GM23248 (cell line): ENCODE measurements around the gene MLLT10. TPM values are rescaled to one million over a fixed set of nuclear protein-coding genes. Genes with fewer than 3 reads are reported as not detected.
"Not testable (repeated sequence)": the region's sequence is repeated elsewhere in the genome, so short reads cannot be mapped to it uniquely, and the experiment has no call there.

Source experiments
- DNase-seq: peaks from one replicate; pipeline ENCODE4 v3.0.0-alpha.2; 2015
- H2AFZ ChIP-seq: fragments of 200-600 bp; sonication (generic); 2 replicates; pipeline ENCODE4 v1.6.1; 2016; ENCODE audit warnings: antibody characterized with exemption
- H3F3A ChIP-seq: fragments of 200-600 bp; sonication (generic); 2 replicates; pipeline ENCODE4 v1.6.1; 2016; ENCODE audit warnings: mild to moderate bottlenecking, antibody characterized with exemption, mixed run types; ENCODE audit not compliant: insufficient read depth
- H3K27ac ChIP-seq: fragments of 200-600 bp; sonication (generic); 2 replicates; pipeline ENCODE4 v1.5.1; 2016; ENCODE audit warnings: mild to moderate bottlenecking
- H3K27me3 ChIP-seq: fragments of 200-600 bp; sonication (generic); replicated peaks from 2 replicates; pipeline ENCODE4 v1.6.1; 2016; ENCODE audit warnings: mild to moderate bottlenecking; ENCODE audit not compliant: insufficient read depth
- H3K36me3 ChIP-seq: fragments of 200-600 bp; sonication (generic); 2 replicates; pipeline ENCODE4 v1.6.1; 2016; ENCODE audit warnings: low read depth, mild to moderate bottlenecking
- H3K4me1 ChIP-seq: fragments of 200-600 bp; sonication (generic); 2 replicates; pipeline ENCODE4 v1.6.1; 2016; ENCODE audit warnings: mild to moderate bottlenecking; ENCODE audit not compliant: insufficient read depth
- H3K4me2 ChIP-seq: fragments of 200-600 bp; sonication (generic); one replicate; pipeline ENCODE4 v1.6.1; 2016; ENCODE audit warnings: mild to moderate bottlenecking; ENCODE audit not compliant: unreplicated experiment
- H3K4me3 ChIP-seq: fragments of 200-600 bp; sonication (generic); 2 replicates; pipeline ENCODE4 v1.5.1; 2016; ENCODE audit warnings: mild to moderate bottlenecking
- H3K79me2 ChIP-seq: fragments of 200-600 bp; sonication (generic); 2 replicates; pipeline ENCODE4 v1.6.1; 2016; ENCODE audit warnings: mild to moderate bottlenecking; ENCODE audit not compliant: insufficient read depth
- H3K9ac ChIP-seq: fragments of 200-600 bp; sonication (generic); 2 replicates; pipeline ENCODE4 v1.6.1; 2016; ENCODE audit warnings: mild to moderate bottlenecking
- H3K9me2 ChIP-seq: fragments of 200-600 bp; sonication (generic); 2 replicates; pipeline ENCODE4 v1.6.1; 2016; ENCODE audit warnings: mixed run types, mild to moderate bottlenecking, moderate library complexity; ENCODE audit not compliant: insufficient read depth
- H3K9me3 ChIP-seq: fragments of 200-600 bp; sonication (generic); one replicate; pipeline ENCODE4 v1.6.1; 2017; ENCODE audit warnings: low read depth
- H4K20me1 ChIP-seq: fragments of 200-600 bp; sonication (generic); 2 replicates; pipeline ENCODE4 v1.6.0; 2016; ENCODE audit not compliant: insufficient read depth
- EZH2 ChIP-seq: fragments of 200-600 bp; sonication (generic); IDR thresholded peaks from 2 replicates; pipeline ENCODE4 v1.6.1; 2018; ENCODE audit warnings: antibody characterized with exemption, mild to moderate bottlenecking; ENCODE audit not compliant: insufficient read depth, poor library complexity, severe bottlenecking
- EZH2phosphoT487 ChIP-seq: fragments of 200-600 bp; sonication (generic); IDR thresholded peaks from 2 replicates; pipeline ENCODE4 v1.6.1; 2018; ENCODE audit warnings: antibody characterized with exemption, moderate library complexity, mild to moderate bottlenecking, low read depth; ENCODE audit not compliant: insufficient read depth
- WGBS, 2 experiments: methylation state at CpG; one replicate each; pipeline ENCODE4 v1.1.6; 2015 to 2017; ENCODE audit warnings: low lambda C conversion rate in 2 of 2, low coverage in 1 of 2; ENCODE audit errors: missing lambda C conversion rate in 2 of 2; 5-methylcytosine and 5-hydroxymethylcytosine counted together
- in situ Hi-C: fragments of 300-500 bp; cut with MboI; formaldehyde crosslinking; loops from 2 replicates; pipeline ENCODE4 v1.15.0; 2020
- polyA plus RNA-seq: library from polyadenylated mRNA; unstranded; fragments of >200 nt; fragmentation: Nextera tagmentation; extraction: Ambion mirVana; gene quantifications from 2 replicates; pipeline ENCODE4 v1.2.1, GENCODE V29; 2016
- total RNA-seq: library from RNA; depleted of rRNA; stranded (reverse); fragments of >200 nt; shearing (Covaris generic); gene quantifications from 2 replicates; pipeline ENCODE4 v1.2.3, GENCODE V29; 2014

Gene MLLT10
- total and polyA plus RNA-seq, 2 experiments from 2014 or later: 8.9 to 19.8 TPM

DNA sequence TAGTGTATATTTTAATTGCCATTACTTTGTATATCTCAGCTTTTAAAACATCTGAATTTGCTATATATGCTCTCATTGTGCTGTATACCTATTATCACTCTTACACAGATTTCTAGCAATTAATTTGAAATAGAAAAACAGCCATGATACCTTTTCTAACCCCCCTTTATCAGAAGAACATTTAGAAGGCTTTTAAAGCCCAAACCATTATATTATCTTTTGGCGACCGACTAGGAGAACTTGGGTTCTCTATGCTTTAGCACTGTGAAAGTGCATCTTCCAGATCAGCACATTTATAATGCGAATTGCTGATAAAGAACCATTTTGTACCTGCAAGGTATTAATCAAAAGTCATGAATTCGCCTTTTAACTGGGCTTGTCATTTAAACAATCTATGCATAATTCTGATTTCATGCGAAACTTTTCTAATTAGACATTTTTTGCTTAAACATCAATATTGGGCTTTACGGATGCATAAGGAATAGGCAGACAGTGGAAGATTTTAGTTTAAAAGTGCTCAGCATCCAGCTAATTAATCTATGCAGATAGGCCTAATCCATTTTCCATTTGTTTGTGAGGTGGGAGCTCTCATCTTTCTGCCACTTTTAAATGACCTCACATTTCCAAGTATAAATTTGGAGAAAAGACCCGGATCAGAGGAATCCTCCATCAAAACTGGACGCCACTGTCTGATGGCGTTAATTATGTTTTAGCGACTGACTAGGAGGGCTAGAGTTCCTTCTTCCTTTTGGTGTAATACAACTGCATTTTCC, 1.2 kb upstream of the MLLT10 start:
- peak overlapping the region; percentile 86 for H3K4me2 ChIP-seq
- DNase-seq: no peak
- H3K27me3 ChIP-seq: no peaks in the 10 kb centered on the region
- peaks cover 25% of the 10 kb centered on the region for H3F3A ChIP-seq
- no peaks in the 10 kb centered on the region; the same call in 1 of the 2 replicates for H3K36me3 ChIP-seq
- H3K79me2 ChIP-seq: peaks cover 27% of the 10 kb centered on the region
- H3K9ac ChIP-seq: peak overlapping the region; percentile 78
- H3K4me3 ChIP-seq: peak overlapping the region; percentile 75
- no peaks in the 10 kb centered on the region for H4K20me1 ChIP-seq
- H3K27ac ChIP-seq: peak overlapping the region; percentile 84
- H2AFZ ChIP-seq: peak overlapping the region; percentile 90
- WGBS, 2 experiments: 29 to 33% methylated on average over 10 of the region's 10 CpGs
- H3K9me2 ChIP-seq: no peaks in the 10 kb centered on the region
- H3K4me1 ChIP-seq: peaks cover 16% of the 10 kb centered on the region
- no peak for TF ChIP-seq EZH2phosphoT487
- no peak for TF ChIP-seq EZH2
- H3K9me3 ChIP-seq: no peaks in the 10 kb centered on the region
- in situ Hi-C loops: loop anchor here (25.0 kb wide), 1 partner anchor 404 kb away; no protein-coding TSS in a partner anchor

DNA sequence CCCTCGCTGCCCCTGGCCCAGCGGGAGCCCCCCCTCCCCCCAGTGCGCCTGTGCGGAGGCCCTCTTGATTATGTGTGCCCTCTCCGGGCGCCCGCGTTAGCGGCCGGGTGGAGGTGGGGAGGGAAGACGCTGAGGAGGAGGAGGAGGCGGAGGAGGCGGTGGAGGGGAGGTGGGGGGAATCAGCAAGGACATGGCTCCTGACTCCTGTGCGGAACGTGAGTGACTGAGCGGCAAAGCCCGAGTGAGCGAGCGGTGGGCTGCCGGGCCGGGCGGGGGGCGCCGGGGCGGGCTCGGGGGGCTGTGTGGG, 201 bp downstream of the MLLT10 start:
- H3K27me3 ChIP-seq: no peaks in the 10 kb centered on the region
- no peak overlapping the region for H2AFZ ChIP-seq
- 0 to 1% methylated on average over 3 to 24 of the region's 26 CpGs for WGBS, 2 experiments
- in situ Hi-C loops: loop anchor here (25.0 kb wide), 1 partner anchor 403 kb away; no protein-coding TSS in a partner anchor
- no peaks in the 10 kb centered on the region for H3K9me3 ChIP-seq
- TF ChIP-seq EZH2 (no peak), EZH2phosphoT487 (no peak)
- H3K9me2 ChIP-seq: no peaks in the 10 kb centered on the region
- H3K36me3 ChIP-seq: peaks cover 11% of the 10 kb centered on the region
- H3K9ac ChIP-seq: peak overlapping the region; percentile 78
- H3K4me3 ChIP-seq: peak overlapping the region; percentile 75
- peak overlapping the region; percentile 86 for H3K4me2 ChIP-seq
- DNase-seq: no peak
- peak overlapping the region; percentile 84 for H3K27ac ChIP-seq
- peaks cover 41% of the 10 kb centered on the region for H3K79me2 ChIP-seq
- peaks cover 10% of the 10 kb centered on the region for H3K4me1 ChIP-seq
- H4K20me1 ChIP-seq: no peaks in the 10 kb centered on the region
- peaks cover 19% of the 10 kb centered on the region for H3F3A ChIP-seq

- no peaks in the 10 kb centered on the region for H3K9me2 ChIP-seq
- peaks cover 47% of the 10 kb centered on the region for H3K79me2 ChIP-seq
- 1 to 2% methylated on average over 18 to 74 of the region's 96 CpGs for WGBS, 2 experiments
- H3F3A ChIP-seq: peaks cover 19% of the 10 kb centered on the region
- H3K4me2 ChIP-seq: peak overlapping the region; percentile 67
- TF ChIP-seq EZH2phosphoT487 (no peak), EZH2 (no peak)
- H3K27ac ChIP-seq: peak overlapping the region; percentile 84
- H4K20me1 ChIP-seq: no peaks in the 10 kb centered on the region
- peaks cover 17% of the 10 kb centered on the region for H3K36me3 ChIP-seq
- H2AFZ ChIP-seq: peak overlapping the region; percentile 52
- H3K4me3 ChIP-seq: peak overlapping the region; percentile 75
- no peaks in the 10 kb centered on the region for H3K27me3 ChIP-seq
- peak overlapping the region; percentile 78 for H3K9ac ChIP-seq
- peaks cover 10% of the 10 kb centered on the region for H3K4me1 ChIP-seq
- H3K9me3 ChIP-seq: no peaks in the 10 kb centered on the region
- DNase-seq: peak; percentile 79
- in situ Hi-C loops: loop anchor here (25.0 kb wide), 1 partner anchor 402 kb away; no protein-coding TSS in a partner anchor
Observed at GRCh38 chr10:21534604-21535493, 817 bp downstream of the MLLT10 start.

DNA sequence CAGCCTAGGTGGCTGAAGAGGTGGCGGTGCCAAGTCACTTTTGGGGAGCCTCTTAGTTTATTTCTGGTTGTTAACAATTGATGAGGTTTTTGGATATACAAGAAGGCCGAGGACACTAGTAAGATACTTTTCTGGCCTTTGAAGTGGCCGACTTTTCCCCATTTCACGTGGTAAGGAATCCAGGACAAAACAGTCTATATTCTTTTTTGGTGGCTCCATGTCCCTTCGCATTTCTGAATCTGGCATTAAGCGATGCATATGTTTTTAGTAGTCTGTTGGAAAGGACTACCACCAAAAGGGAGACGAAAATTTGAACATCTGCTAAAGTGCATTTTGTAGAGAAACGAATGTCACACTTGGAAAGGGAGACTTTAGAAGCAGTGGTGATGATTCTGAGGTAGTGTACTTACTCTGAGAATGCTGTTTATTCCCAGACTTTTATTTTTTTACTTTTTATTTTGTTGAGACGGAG, 1.5 kb downstream of the MLLT10 start:
- no peaks in the 10 kb centered on the region for H4K20me1 ChIP-seq
- TF ChIP-seq EZH2phosphoT487 (no peak), EZH2 (no peak)
- 5 to 7% methylated on average over 9 of the region's 9 CpGs for WGBS, 2 experiments
- H3K4me1 ChIP-seq: peaks cover 10% of the 10 kb centered on the region
- H3K4me2 ChIP-seq: peak overlapping the region; percentile 67
- H3K27ac ChIP-seq: peak overlapping the region; percentile 68
- peak; percentile 51 for DNase-seq
- peaks cover 54% of the 10 kb centered on the region for H3K79me2 ChIP-seq
- H3K4me3 ChIP-seq: peak overlapping the region; percentile 75
- H2AFZ ChIP-seq: peak overlapping the region; percentile 52
- H3K36me3 ChIP-seq: peaks cover 19% of the 10 kb centered on the region
- peak overlapping the region; percentile 78 for H3K9ac ChIP-seq
- H3K9me3 ChIP-seq: no peaks in the 10 kb centered on the region
- H3K9me2 ChIP-seq: no peaks in the 10 kb centered on the region
- in situ Hi-C loops: loop anchor here (25.0 kb wide), 1 partner anchor 402 kb away; no protein-coding TSS in a partner anchor
- no peaks in the 10 kb centered on the region for H3K27me3 ChIP-seq
- H3F3A ChIP-seq: peaks cover 18% of the 10 kb centered on the region

DNA sequence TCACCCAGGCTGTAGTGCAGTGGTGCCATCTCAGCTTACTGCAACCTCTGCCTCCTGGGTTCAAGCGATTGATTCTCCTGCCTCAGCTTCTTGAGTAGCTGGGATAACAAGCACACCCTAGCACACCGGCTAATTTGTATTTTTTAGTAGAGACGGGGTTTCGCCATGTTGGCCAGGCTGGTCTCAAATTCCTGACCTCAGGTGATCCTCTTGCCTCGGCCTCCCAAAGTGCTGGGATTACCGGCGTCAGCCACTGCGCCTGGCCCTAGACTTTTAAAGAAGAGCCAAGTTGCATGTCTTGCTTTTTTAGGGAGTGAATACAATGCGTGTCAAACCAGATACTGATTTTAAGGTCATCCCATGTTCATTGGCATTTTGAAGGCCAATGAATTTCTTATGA, 1.9 kb downstream of the MLLT10 start:
- in situ Hi-C loops: loop anchor here (25.0 kb wide), 1 partner anchor 401 kb away; no protein-coding TSS in a partner anchor
- not testable (repeated sequence) for H4K20me1 ChIP-seq, H3K9me3 ChIP-seq, H3K27me3 ChIP-seq, H3K4me1 ChIP-seq, DNase-seq, H3K9me2 ChIP-seq
- H2AFZ ChIP-seq: peak overlapping the region; percentile 52
- 56% methylated on average over 9 of the region's 9 CpGs for WGBS, 2 experiments
- peak overlapping the region; percentile 68 for H3K27ac ChIP-seq
- H3K4me3 ChIP-seq: peak overlapping the region; percentile 75
- peaks cover 23% of the 10 kb centered on the region for H3K36me3 ChIP-seq
- peak overlapping the region; percentile 78 for H3K9ac ChIP-seq
- peaks cover 58% of the 10 kb centered on the region for H3K79me2 ChIP-seq
- H3K4me2 ChIP-seq: peak overlapping the region; percentile 67
- peaks cover 15% of the 10 kb centered on the region for H3F3A ChIP-seq
